H1 (cell line): ENCODE measurements around the gene RELB. TPM values are rescaled to one million over a fixed set of nuclear protein-coding genes. Genes with fewer than 3 reads are reported as not detected.

Source experiments
- CTCF ChIA-PET: fragments of 300-600 bp; sonication (Branson Sonifier 250); formaldehyde crosslinking; loops from one replicate; lab custom pipeline; 2021; ENCODE audit not compliant: partially characterized antibody; lab: Charles Lee
- POLR2A ChIA-PET: fragments of 300-600 bp; sonication (Branson Sonifier 250); formaldehyde crosslinking; loops from one replicate; lab custom pipeline; 2021; ENCODE audit warnings: inconsistent platforms; ENCODE audit not compliant: partially characterized antibody; lab: Charles Lee
- DNase-seq, 2 experiments: peaks; one replicate each; pipeline versions ENCODE4 v3.0.0 to v3.0.0-alpha.2; 2010 to 2022; ENCODE audit warnings: low spot score in 2 of 2, low read depth in 1 of 2, mixed read lengths in 1 of 2
- FAIRE-seq: peaks from 2 replicates; lab custom pipeline; 2011; peaks lifted over from hg19 to GRCh38; lab: Jason Lieb, UNC
- H2AFZ ChIP-seq: 2 replicates; pipeline ENCODE4 v1.8.1; 2012; ENCODE audit warnings: low read length, inconsistent platforms
- H2AK5ac ChIP-seq: 2 replicates; pipeline ENCODE4 v1.6.1; 2013; ENCODE audit warnings: low read depth, low read length
- H2BK120ac ChIP-seq: replicated peaks from 2 replicates; pipeline ENCODE3; 2013; ENCODE audit warnings: low read depth, low read length, inconsistent platforms
- H2BK12ac ChIP-seq: 2 replicates; pipeline ENCODE4 v1.6.1; 2013; ENCODE audit warnings: low read depth, low read length
- H2BK15ac ChIP-seq: 2 replicates; pipeline ENCODE4 v1.6.1; 2013; ENCODE audit warnings: low read length
- H2BK20ac ChIP-seq: 2 replicates; pipeline ENCODE4 v1.6.1; 2013; ENCODE audit warnings: low read length
- H2BK5ac ChIP-seq: 2 replicates; pipeline ENCODE4 v1.6.1; 2013; ENCODE audit warnings: low read depth, low read length
- H3K14ac ChIP-seq: 2 replicates; pipeline ENCODE4 v1.6.1; 2013; ENCODE audit warnings: inconsistent platforms; ENCODE audit not compliant: insufficient read length
- H3K18ac ChIP-seq: 2 replicates; pipeline ENCODE4 v1.6.1; 2013; ENCODE audit warnings: low read length; ENCODE audit errors: extremely low read depth
- H3K23ac ChIP-seq: 2 replicates; pipeline ENCODE4 v1.6.1; 2013; ENCODE audit warnings: inconsistent platforms; ENCODE audit not compliant: insufficient read length
- H3K23me2 ChIP-seq: 2 replicates; pipeline ENCODE4 v1.6.1; 2013; ENCODE audit warnings: low read depth, low read length
- H3K27ac ChIP-seq: 2 replicates; pipeline ENCODE4 v1.6.1; 2011; ENCODE audit warnings: low read depth, low read length, inconsistent platforms
- H3K27me3 ChIP-seq, 4 experiments: replicated peaks in 1 of 4; 1 replicate in 1 of 4; 2 replicates in 3 of 4; pipeline versions ENCODE4 v1.6.1 to v1.8.1; 2011 to 2013; ENCODE audit warnings: low read length in 3 of 4, mild to moderate bottlenecking in 3 of 4, inconsistent platforms in 2 of 4, mixed read lengths in 2 of 4, moderate library complexity in 1 of 4; ENCODE audit not compliant: control insufficient read depth in 3 of 4, insufficient read depth in 3 of 4; ENCODE audit errors: extremely low read depth in 1 of 4
- H3K36me3 ChIP-seq, 4 experiments: 2 replicates each; pipeline versions ENCODE4 v1.6.1 to v1.8.1; 2011 to 2013; ENCODE audit warnings: mild to moderate bottlenecking in 4 of 4, low read length in 3 of 4, moderate library complexity in 2 of 4, control low read depth in 1 of 4, inconsistent platforms in 1 of 4; ENCODE audit not compliant: insufficient read depth in 4 of 4, control insufficient read depth in 2 of 4
- H3K4ac ChIP-seq: replicated peaks from 2 replicates; pipeline ENCODE3; 2013; ENCODE audit warnings: low read length, low read depth, mixed read lengths, inconsistent platforms; ENCODE audit not compliant: insufficient read length
- H3K4me1 ChIP-seq, 4 experiments: replicated peaks in 1 of 4; 1 replicate in 1 of 4; 2 replicates in 3 of 4; pipeline versions ENCODE4 v1.6.1 to v1.8.1; 2011 to 2013; ENCODE audit warnings: low read length in 3 of 4, inconsistent platforms in 2 of 4, mixed read lengths in 1 of 4; ENCODE audit not compliant: insufficient read depth in 4 of 4, control insufficient read depth in 3 of 4
- H3K4me2 ChIP-seq, 2 experiments: 2 replicates each; pipeline versions ENCODE4 v1.6.1 to v1.8.1; 2011 to 2013; ENCODE audit warnings: low read depth in 2 of 2, low read length in 2 of 2, control low read depth in 1 of 2, inconsistent platforms in 1 of 2, mild to moderate bottlenecking in 1 of 2; ENCODE audit not compliant: insufficient read depth in 1 of 2
- H3K4me3 ChIP-seq, 4 experiments: fragments of 200-600, 300-600 bp in 1 of 4; sonication (generic), shearing (Covaris generic), sonication (Bioruptor Twin) in 1 of 4; 2 replicates each; pipeline versions ENCODE4 v1.5.1 to v1.8.1; 2011 to 2016; ENCODE audit warnings: low read length in 4 of 4, low read depth in 3 of 4, control low read depth in 2 of 4, inconsistent platforms in 2 of 4, mild to moderate bottlenecking in 2 of 4, mixed read lengths in 1 of 4, moderate library complexity in 1 of 4; ENCODE audit not compliant: insufficient read depth in 2 of 4; ENCODE audit errors: extremely low read depth in 1 of 4
- H3K56ac ChIP-seq: replicated peaks from 2 replicates; pipeline ENCODE3; 2013; ENCODE audit warnings: low read depth, mild to moderate bottlenecking, mixed read lengths, low read length, inconsistent platforms; ENCODE audit not compliant: insufficient read length
- H3K79me1 ChIP-seq: 2 replicates; pipeline ENCODE4 v1.6.1; 2013; ENCODE audit warnings: low read depth, low read length, control low read depth
- H3K79me2 ChIP-seq, 2 experiments: 2 replicates each; pipeline versions ENCODE4 v1.6.1 to v1.8.1; 2012 to 2013; ENCODE audit warnings: low read length in 2 of 2, mild to moderate bottlenecking in 2 of 2, inconsistent platforms in 1 of 2; ENCODE audit not compliant: insufficient read depth in 2 of 2, control insufficient read depth in 1 of 2
- H3K9ac ChIP-seq, 4 experiments: replicated peaks in 1 of 4; 1 replicate in 1 of 4; 2 replicates in 3 of 4; pipeline versions ENCODE4 v1.6.1 to v1.8.1; 2011 to 2013; ENCODE audit warnings: low read depth in 3 of 4, low read length in 3 of 4, control low read depth in 2 of 4, mild to moderate bottlenecking in 2 of 4, moderate library complexity in 2 of 4, inconsistent platforms in 1 of 4; ENCODE audit errors: extremely low read depth in 1 of 4
- H3K9me3 ChIP-seq, 2 experiments: 2 replicates each; pipeline versions ENCODE4 v1.6.1 to v1.8.1; 2012 to 2013; ENCODE audit warnings: mild to moderate bottlenecking in 2 of 2, moderate library complexity in 2 of 2, control low read depth in 1 of 2, inconsistent platforms in 1 of 2, low read depth in 1 of 2, low read length in 1 of 2, mixed read lengths in 1 of 2; ENCODE audit not compliant: insufficient read depth in 2 of 2
- H4K20me1 ChIP-seq, 2 experiments: replicated peaks in 1 of 2; 2 replicates each; pipeline versions ENCODE3 to v1.8.1; 2011 to 2013; ENCODE audit warnings: inconsistent platforms in 2 of 2, low read length in 2 of 2, mild to moderate bottlenecking in 1 of 2; ENCODE audit not compliant: insufficient read depth in 2 of 2, control insufficient read depth in 1 of 2
- H4K5ac ChIP-seq: 2 replicates; pipeline ENCODE4 v1.6.1; 2013; ENCODE audit warnings: low read length, low read depth, mixed read lengths, inconsistent platforms; ENCODE audit not compliant: insufficient read length
- H4K8ac ChIP-seq: 2 replicates; pipeline ENCODE4 v1.8.0; 2013; ENCODE audit warnings: mild to moderate bottlenecking, moderate library complexity, low read length, inconsistent platforms; ENCODE audit not compliant: insufficient read depth; ENCODE audit errors: extremely low read depth
- H4K91ac ChIP-seq: replicated peaks from 2 replicates; pipeline ENCODE3; 2013; ENCODE audit warnings: low read length, mixed read lengths, inconsistent platforms; ENCODE audit not compliant: insufficient read length
- ASH2L ChIP-seq: fragments of 200-600, 300-600 bp; sonication (generic); IDR thresholded peaks from one replicate; pipeline ENCODE4 v1.7.1; 2017; ENCODE audit warnings: low read length
- BACH1 ChIP-seq: IDR thresholded peaks from 2 replicates; pipeline ENCODE4 v1.6.1; 2012; ENCODE audit warnings: low read length, improper control_type of control experiment
- CEBPB ChIP-seq: IDR thresholded peaks from 2 replicates; pipeline ENCODE4 v1.6.1; 2012; ENCODE audit warnings: low read depth, low read length
- E2F6 ChIP-seq: IDR thresholded peaks from 2 replicates; pipeline ENCODE4 v1.6.1; 2012; ENCODE audit warnings: inconsistent platforms
- FOSL1 ChIP-seq: IDR thresholded peaks from 2 replicates; pipeline ENCODE4 v1.6.1; 2011; ENCODE audit warnings: mild to moderate bottlenecking, low read depth, low read length, moderate library complexity; ENCODE audit not compliant: insufficient read depth
- KDM1A ChIP-seq: fragments of 200-600, 300-600 bp; sonication (generic); IDR thresholded peaks from 2 replicates; pipeline ENCODE4 v1.7.1; 2016; ENCODE audit warnings: mild to moderate bottlenecking, low read length, borderline replicate concordance
- KDM4A ChIP-seq: IDR thresholded peaks from one replicate; pipeline ENCODE4 v1.7.1; 2012; ENCODE audit warnings: low read depth, mild to moderate bottlenecking, moderate library complexity, low read length, inconsistent platforms; ENCODE audit not compliant: severe bottlenecking
- KDM5A ChIP-seq: fragments of 200-600 bp; IDR thresholded peaks from 2 replicates; pipeline ENCODE4 v1.7.1; 2012; ENCODE audit warnings: mild to moderate bottlenecking, low read length, inconsistent platforms, mixed read lengths
- NRF1 ChIP-seq: IDR thresholded peaks from 2 replicates; pipeline ENCODE4 v1.6.1; 2011; ENCODE audit warnings: mild to moderate bottlenecking, low read depth, low read length, improper control_type of control experiment
- RXRA ChIP-seq: IDR thresholded peaks from 2 replicates; pipeline ENCODE4 v1.6.1; 2011; ENCODE audit warnings: low read depth, mild to moderate bottlenecking, low read length, moderate library complexity; ENCODE audit not compliant: insufficient read depth
- TAF7 ChIP-seq: optimal IDR thresholded peaks from 2 replicates; pipeline ENCODE3; 2011; ENCODE audit warnings: low read depth, mild to moderate bottlenecking, inconsistent platforms, low read length, moderate library complexity, borderline replicate concordance
- WGBS, 2 experiments: shearing (Covaris generic) in 1 of 2; methylation state at CpG; one replicate each; pipeline versions ENCODE4 v1.1.6 to v1.1.7; 2013 to 2015; ENCODE audit warnings: low lambda C conversion rate in 2 of 2, mixed read lengths in 2 of 2, inconsistent platforms in 1 of 2, low coverage in 1 of 2, missing lambda C conversion rate in 1 of 2; ENCODE audit not compliant: insufficient replicate concordance in 2 of 2, insufficient coverage in 1 of 2, insufficient read length in 1 of 2; ENCODE audit errors: extremely low coverage in 1 of 2, missing lambda C conversion rate in 1 of 2; 5-methylcytosine and 5-hydroxymethylcytosine counted together
- polyA plus RNA-seq, 7 experiments: library from polyadenylated mRNA; depleted of rRNA in 3 of 7; stranded (reverse) in 5 of 7; unstranded in 2 of 7; fragments of >200 nt in 5 of 7; fragments of 200-250 nt in 2 of 7; gene quantifications; 1 replicate in 5 of 7; 2 replicates in 1 of 7; 4 replicates in 1 of 7; pipeline versions ENCODE4 v1.2.1 to v1.2.3, GENCODE V29; 2011 to 2013; ENCODE audit warnings: missing spikeins in 2 of 7, mixed read lengths in 2 of 7
- total RNA-seq: library from RNA; stranded (reverse); fragmentation: NEBNext Ultra II Directional; extraction: Animal tissue kit (Norgen Biotek cat#: 25700); gene quantifications from 2 replicates; pipeline ENCODE4 v1.2.1, GENCODE V29; 2021

Gene RELB
- total and polyA plus RNA-seq, 2 of the 8 experiments (the other 6 are each of a cell fraction or from before 2014, with no cell fraction given) = 10.0 to 13.1 TPM

- no peak overlapping the region for H3K23ac ChIP-seq
- H3K14ac ChIP-seq = no peak overlapping the region
- H3K27me3 ChIP-seq = no peaks in the 10 kb centered on the region
- WGBS, 2 experiments = 76% methylated on average over 16 of the region's 16 CpGs; no CpG with 5 or more reads in 1 of the 2 experiments
- CTCF ChIA-PET = interaction anchor here (0.6 to 4.3 kb wide), 42 partner anchors 9 to 1171 kb away, joined by 3 to 85 read pairs (median 4); partner anchors contain the start of genes APOE and CLASRP
- peaks cover 10 to 15% of the 10 kb centered on the region in 2 experiments for H4K20me1 ChIP-seq
- H3K4me3 ChIP-seq = no peak overlapping the region
- POLR2A ChIA-PET = interaction anchor here (0.7 to 2.9 kb wide), 9 partner anchors 9 to 39 kb away, joined by 3 to 13 read pairs (median 3); partner anchors contain the start of genes PPP1R37 and ZNF296
- H3K18ac ChIP-seq = peak overlapping the region; percentile 32; the same call in 1 of the 2 replicates
- no peak overlapping the region for H3K4ac ChIP-seq
- DNase-seq (peak in 1 of 2 experiments; percentile 98), FAIRE-seq (peak; percentile 72)
- no peak overlapping the region for H4K5ac ChIP-seq
- peak overlapping the region; percentile 66; the same call in 1 of the 2 replicates for H4K8ac ChIP-seq
- H3K79me2 ChIP-seq = no peaks in the 10 kb centered on the region
- no peaks in the 10 kb centered on the region; a peak in 1 of 4 replicates for H3K9me3 ChIP-seq
- no peak overlapping the region for H2AK5ac ChIP-seq
- peaks cover 4% of the 10 kb centered on the region; the same call in 1 of the 2 replicates for H3K79me1 ChIP-seq
- H3K23me2 ChIP-seq = peaks cover 2% of the 10 kb centered on the region; the same call in 1 of the 2 replicates
- H3K27ac ChIP-seq = 0 out of 2 replicates have a peak overlapping the region, but pooled peaks have one; percentile 9
- no peak overlapping the region for H2BK5ac ChIP-seq
- H2AFZ ChIP-seq = no peak overlapping the region
- no peak overlapping the region for H3K56ac ChIP-seq
- H3K4me1 ChIP-seq = peaks cover 0 to 4% (median 1%) of the 10 kb centered on the region in 4 experiments; a peak in 4 of 7 replicates
- H2BK15ac ChIP-seq = no peak overlapping the region
- H3K4me2 ChIP-seq = no peak overlapping the region
- H3K36me3 ChIP-seq = peaks cover 12 to 70% (median 50%) of the 10 kb centered on the region in 4 experiments; a peak in 7 of 8 replicates
- no peak overlapping the region for H4K91ac ChIP-seq
- H2BK120ac ChIP-seq = no peak overlapping the region
- no peak overlapping the region for H2BK20ac ChIP-seq
- H3K9ac ChIP-seq = no peak overlapping the region; a peak in 1 of 7 replicates
- H2BK12ac ChIP-seq = no peak overlapping the region
- no peak for TF ChIP-seq BACH1
- TF ChIP-seq RXRA = no peak
- TF ChIP-seq CEBPB = no peak
- TF ChIP-seq E2F6 = no peak
- TF ChIP-seq NRF1 = no peak
- no peak for TF ChIP-seq KDM5A
- no peak for TF ChIP-seq KDM1A
- no peak for TF ChIP-seq KDM4A
- TF ChIP-seq ASH2L = no peak
- no peak for TF ChIP-seq FOSL1
- TF ChIP-seq TAF7 = no peak
Measured at GRCh38 chr19:45059258-45059965, 58.1 kb downstream of the RELB start.
